ENCODE data around the gene CARMIL3. TPM values are rescaled to one million over a fixed set of nuclear protein-coding genes. Genes with fewer than 3 reads are reported as not detected.
"Not testable (repeated sequence)": the region's sequence is repeated elsewhere in the genome, so short reads cannot be mapped to it uniquely, and the experiment has no call there.

Gene CARMIL3
- total RNA-seq, 3 donors from 2014 or later = 0.16 to 0.98 (median 0.73) TPM

GRCh38 chr14:24037658-24038037, 14.2 kb upstream of the CARMIL3 start:
- no peaks in the 10 kb centered on the region for H3K27me3 ChIP-seq
- H3K4me1 ChIP-seq = no peaks in the 10 kb centered on the region
- no peak overlapping the region for H3K4me3 ChIP-seq
- H3K36me3 ChIP-seq = no peaks in the 10 kb centered on the region
- H3K27ac ChIP-seq = no peak overlapping the region
- intact Hi-C loops (cut with DNase I; ENCODE audit: low total_unique reads) = loop anchor here (10.0 kb wide), 1 partner anchor 53 kb away; the partner anchor contains the start of gene DHRS4L2
- TF ChIP-seq POLR2AphosphoS5 (IDR thresholded peaks at IDR 0.05) = no peak
- TF ChIP-seq POLR2A (IDR thresholded peaks at IDR 0.05) = no peak
- DNase-seq (ENCODE audit: low spot score in 2 of 2) = no peak
- H3K9me3 ChIP-seq = peaks cover 0 to 3% of the 10 kb centered on the region in 2 donors

GRCh38 chr14:24038686-24039085, 13.1 kb upstream of the CARMIL3 start:
- no peaks in the 10 kb centered on the region for H3K9me3 ChIP-seq
- DNase-seq (ENCODE audit: low spot score in 2 of 2) = no peak
- H3K36me3 ChIP-seq = no peaks in the 10 kb centered on the region
- intact Hi-C loops (cut with DNase I; ENCODE audit: low total_unique reads) = loop anchor here (10.0 kb wide), 1 partner anchor 54 kb away; the partner anchor contains the start of gene DHRS4L2
- no peaks in the 10 kb centered on the region for H3K4me1 ChIP-seq
- no peaks in the 10 kb centered on the region for H3K27me3 ChIP-seq
- no peak overlapping the region for H3K27ac ChIP-seq
- H3K4me3 ChIP-seq = no peak overlapping the region
- TF ChIP-seq POLR2A (IDR thresholded peaks at IDR 0.05) = no peak
- no peak for TF ChIP-seq POLR2AphosphoS5 (IDR thresholded peaks at IDR 0.05)
- TF ChIP-seq CTCF (IDR thresholded peaks at IDR 0.05) = no peak

GRCh38 chr14:24040692-24041091, 11.1 kb upstream of the CARMIL3 start:
- no peaks in the 10 kb centered on the region for H3K27me3 ChIP-seq

GRCh38 chr14:24042746-24043145, 9.1 kb upstream of the CARMIL3 start:
- no peak overlapping the region for H3K4me3 ChIP-seq
- H3K27me3 ChIP-seq = no peaks in the 10 kb centered on the region
- H3K4me1 ChIP-seq = no peaks in the 10 kb centered on the region
- intact Hi-C loops (cut with DNase I; ENCODE audit: low total_unique reads) = no loop called here
- H3K36me3 ChIP-seq = no peaks in the 10 kb centered on the region
- TF ChIP-seq POLR2AphosphoS5 (IDR thresholded peaks at IDR 0.05) (no peak), POLR2A (IDR thresholded peaks at IDR 0.05) (no peak), CTCF (IDR thresholded peaks at IDR 0.05) (no peak)
- no peak for DNase-seq (ENCODE audit: low spot score in 2 of 2)
- no peak overlapping the region for H3K27ac ChIP-seq
- H3K9me3 ChIP-seq = no peaks in the 10 kb centered on the region

More at GRCh38 chr14:24040692-24041091, 11.1 kb upstream of the CARMIL3 start:
- intact Hi-C loops (cut with DNase I; ENCODE audit: low total_unique reads) = no loop called here
- no peak overlapping the region for H3K27ac ChIP-seq
- H3K4me3 ChIP-seq = no peak overlapping the region
- H3K36me3 ChIP-seq = no peaks in the 10 kb centered on the region
- no peaks in the 10 kb centered on the region for H3K4me1 ChIP-seq
- no peak for TF ChIP-seq POLR2A (IDR thresholded peaks at IDR 0.05)
- TF ChIP-seq CTCF (IDR thresholded peaks at IDR 0.05) = no peak
- no peak for TF ChIP-seq POLR2AphosphoS5 (IDR thresholded peaks at IDR 0.05)
- no peaks in the 10 kb centered on the region for H3K9me3 ChIP-seq
- DNase-seq (ENCODE audit: low spot score in 2 of 2) = no peak

GRCh38 chr14:24049002-24049401, 2.8 kb upstream of the CARMIL3 start:
- DNase-seq (ENCODE audit: low spot score in 2 of 2); H3K27me3 ChIP-seq; H3K4me1 ChIP-seq; H3K4me3 ChIP-seq; intact Hi-C loops (cut with DNase I; ENCODE audit: low total_unique reads); H3K36me3 ChIP-seq; H3K27ac ChIP-seq; H3K9me3 ChIP-seq: not testable (repeated sequence)

GRCh38 chr14:24050753-24051152, 1.1 kb upstream of the CARMIL3 start:
- H3K9me3 ChIP-seq; H3K36me3 ChIP-seq; H3K4me3 ChIP-seq; H3K27me3 ChIP-seq; intact Hi-C loops (cut with DNase I; ENCODE audit: low total_unique reads); H3K4me1 ChIP-seq; DNase-seq (ENCODE audit: low spot score in 2 of 2): not testable (repeated sequence)
- peak overlapping the region; percentile 40 to 74 for H3K27ac ChIP-seq
